NCI-H2107 treated with DMSO at 0.1 percent for 48 hours (cell line): Measurements from ENCODE around the gene MPP2.
"Not testable (repeated sequence)": the region's sequence is repeated elsewhere in the genome, so short reads cannot be mapped to it uniquely, and the experiment has no call there.

Source experiments
- DNase-seq: peaks from one replicate; lab custom pipeline; 2025; ENCODE audit not compliant: unreplicated experiment; lab: John Stamatoyannopoulos, UW

Gene MPP2

GRCh38 chr17:43905400-43905984, 1.8 kb downstream of the MPP2 start:
- no peak for DNase-seq

GRCh38 chr17:43901861-43902589, 5.3 kb downstream of the MPP2 start:
- no peak for DNase-seq

- no peak for DNase-seq
Measured at GRCh38 chr17:43900858-43901754, 6.2 kb downstream of the MPP2 start.

- DNase-seq = peak; percentile 53
Measured at GRCh38 chr17:43900183-43900857, 7.0 kb downstream of the MPP2 start.

DNA sequence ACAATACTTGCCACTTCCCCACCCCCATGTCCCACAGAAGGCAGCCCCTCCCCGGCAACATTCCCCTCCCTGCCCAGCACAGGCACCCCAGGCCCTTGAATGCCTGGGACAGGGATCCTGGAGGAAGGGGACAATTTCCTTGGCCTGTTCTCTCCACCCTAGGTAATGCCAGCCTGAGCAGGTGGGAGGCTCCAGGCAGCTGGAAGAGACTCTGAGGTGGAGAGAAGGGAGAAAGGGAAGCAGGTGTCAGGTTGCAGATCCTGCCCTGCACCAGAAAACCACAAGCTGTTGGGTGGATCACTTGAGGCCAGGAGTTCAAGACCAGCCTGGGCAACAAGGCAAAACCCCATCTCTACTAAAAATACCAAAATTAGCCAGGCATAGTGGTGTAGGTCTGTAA, 8.9 kb downstream of the MPP2 start:
- peak; percentile 25 for DNase-seq

DNA sequence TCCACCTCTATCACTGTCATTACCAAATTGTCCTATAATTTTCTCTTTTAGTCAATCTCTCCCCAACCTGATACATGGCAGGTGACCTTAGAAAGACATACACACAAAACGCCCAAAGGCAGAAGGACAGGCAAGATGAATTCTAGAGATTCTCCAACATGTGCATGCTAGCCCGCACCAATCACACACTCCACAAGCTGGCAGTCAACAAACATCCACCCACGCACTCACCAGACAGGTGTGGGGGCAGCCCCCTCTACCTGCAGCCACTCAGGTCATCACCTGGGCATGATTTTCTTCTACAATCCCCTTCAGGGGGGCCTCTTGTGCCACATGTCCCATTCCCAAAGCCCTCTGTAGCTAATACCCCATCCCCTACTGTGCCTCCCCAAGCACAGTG, 9.5 kb downstream of the MPP2 start:
- DNase-seq = no peak

- not testable (repeated sequence) for DNase-seq
Measured at GRCh38 chr17:43894494-43894893, 12.8 kb downstream of the MPP2 start.

DNA sequence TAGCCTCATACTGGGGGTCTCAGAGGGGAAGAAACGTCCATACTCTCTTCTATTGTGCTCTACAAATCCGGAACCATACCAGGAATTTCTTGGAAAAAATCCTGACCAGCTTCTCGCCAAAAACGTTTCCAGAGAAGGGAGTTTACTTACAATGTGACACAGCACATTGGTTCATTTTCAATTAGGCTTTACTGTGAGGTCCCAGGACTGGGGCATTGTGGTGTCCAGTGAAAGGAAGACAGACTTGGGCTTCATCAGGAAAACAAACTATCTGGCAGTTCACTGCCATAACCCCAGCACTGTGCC, 14.7 kb downstream of the MPP2 start:
- no peak for DNase-seq

GRCh38 chr17:43891851-43892646, 15.3 kb downstream of the MPP2 start:
- DNase-seq = no peak

DNA sequence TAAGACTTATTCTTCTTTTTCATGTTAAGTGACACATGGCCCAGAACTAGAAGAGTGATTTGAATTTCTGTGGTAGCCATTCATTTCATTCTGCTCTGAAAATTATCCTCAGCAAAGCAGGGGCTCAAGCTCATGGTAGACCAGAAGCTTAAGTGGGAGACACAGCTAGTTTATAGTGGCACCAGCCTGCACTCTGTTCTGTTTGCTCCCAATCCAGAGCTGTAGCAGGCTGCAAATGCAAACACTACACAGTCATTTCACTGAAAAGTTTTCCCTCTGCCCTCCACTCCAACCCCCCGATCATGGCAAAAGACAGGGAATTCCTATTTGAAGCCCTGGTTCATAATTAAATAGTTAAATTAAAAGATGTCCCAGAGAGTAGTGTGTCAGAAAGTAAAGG, 17.1 kb downstream of the MPP2 start:
- DNase-seq = no peak

DNA sequence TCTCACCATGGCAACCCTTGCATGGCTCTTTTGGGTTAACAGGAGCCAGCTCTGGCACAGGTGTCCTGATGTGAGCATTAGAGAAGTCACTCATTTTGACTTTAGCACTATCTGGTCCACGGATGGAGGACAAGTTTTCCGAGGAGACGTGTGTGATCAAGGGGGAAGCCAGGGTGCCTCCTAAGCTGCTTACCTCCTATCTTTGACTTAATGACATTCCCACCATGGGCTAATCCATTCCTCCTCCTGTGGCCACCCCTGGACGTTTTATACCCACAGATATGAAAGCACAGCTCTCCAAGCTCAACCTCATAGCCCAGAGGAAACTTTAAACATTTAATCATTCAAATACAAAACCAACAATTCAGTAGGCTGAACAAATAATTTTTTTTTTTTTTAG, 18.8 kb downstream of the MPP2 start:
- DNase-seq = no peak

DNA sequence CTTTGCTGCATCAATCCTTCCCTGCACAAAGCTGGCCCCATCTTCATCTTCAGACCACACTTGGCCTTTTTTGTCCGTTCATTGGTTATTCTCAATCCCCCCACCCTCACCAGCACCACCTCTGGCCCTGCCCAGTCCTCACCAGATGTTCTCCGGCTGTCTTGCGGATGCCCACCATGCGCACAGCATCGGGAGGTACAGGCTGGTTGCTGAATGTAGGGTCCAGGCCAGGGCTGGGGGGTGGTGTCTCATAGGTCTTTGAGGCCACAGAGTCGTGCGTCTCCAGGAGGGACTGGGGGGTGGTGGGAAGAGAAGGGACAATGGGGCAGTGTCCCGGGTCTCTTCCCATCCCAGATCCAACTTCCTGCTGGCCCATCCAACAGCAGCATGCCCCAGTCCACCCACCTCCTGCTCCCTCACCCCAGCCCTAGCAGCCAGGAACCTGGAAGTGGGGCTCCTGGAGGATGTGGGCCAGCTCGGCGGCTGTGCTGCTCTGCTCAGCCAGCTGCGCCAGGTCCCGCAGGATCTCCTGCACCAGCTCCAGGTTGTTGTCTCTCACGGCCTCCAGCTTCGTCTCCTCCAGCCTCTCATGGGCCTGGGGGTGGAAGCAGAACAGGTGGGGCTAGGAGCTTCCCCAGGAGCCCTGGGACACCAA, 24.4 kb downstream of the MPP2 start:
- DNase-seq = no peak

DNA sequence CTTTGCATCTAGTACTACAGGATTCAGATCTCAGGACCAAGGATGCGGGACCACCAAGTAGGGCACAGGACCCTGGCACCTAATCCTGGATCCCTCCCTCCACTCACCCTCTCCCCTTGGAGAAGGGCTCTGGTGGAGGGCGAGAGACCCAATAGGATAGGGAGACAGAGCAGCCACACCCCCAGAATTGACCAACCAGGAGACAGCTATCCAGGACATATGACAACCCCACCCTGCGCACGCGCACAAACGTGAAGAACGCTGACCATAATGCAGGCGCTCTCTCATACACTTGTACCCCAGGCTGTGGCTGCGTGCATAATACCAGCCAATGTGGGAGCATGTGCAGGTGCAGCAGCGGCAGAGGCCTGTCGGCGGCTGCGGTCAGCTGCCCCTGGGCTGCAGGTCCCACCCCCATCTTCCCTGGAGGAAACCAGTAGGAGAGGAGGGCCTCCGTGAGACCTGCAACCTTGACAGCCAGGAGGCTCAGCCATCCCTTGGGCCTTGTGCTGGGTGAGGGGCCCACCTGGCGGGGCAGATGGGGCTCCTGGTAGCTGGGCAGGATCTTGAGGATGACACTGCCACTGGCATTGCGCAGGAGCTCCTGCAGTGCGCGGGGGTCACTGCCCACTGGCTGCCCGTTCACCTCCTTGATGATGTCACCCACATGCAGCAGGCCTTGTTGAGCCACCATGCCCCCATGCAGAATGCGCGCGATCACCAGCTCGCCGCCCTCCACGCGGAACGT, 25.4 kb downstream of the MPP2 start:
- DNase-seq = no peak

- no peak for DNase-seq
Measured at GRCh38 chr17:43881181-43881580, 26.2 kb downstream of the MPP2 start.

DNA sequence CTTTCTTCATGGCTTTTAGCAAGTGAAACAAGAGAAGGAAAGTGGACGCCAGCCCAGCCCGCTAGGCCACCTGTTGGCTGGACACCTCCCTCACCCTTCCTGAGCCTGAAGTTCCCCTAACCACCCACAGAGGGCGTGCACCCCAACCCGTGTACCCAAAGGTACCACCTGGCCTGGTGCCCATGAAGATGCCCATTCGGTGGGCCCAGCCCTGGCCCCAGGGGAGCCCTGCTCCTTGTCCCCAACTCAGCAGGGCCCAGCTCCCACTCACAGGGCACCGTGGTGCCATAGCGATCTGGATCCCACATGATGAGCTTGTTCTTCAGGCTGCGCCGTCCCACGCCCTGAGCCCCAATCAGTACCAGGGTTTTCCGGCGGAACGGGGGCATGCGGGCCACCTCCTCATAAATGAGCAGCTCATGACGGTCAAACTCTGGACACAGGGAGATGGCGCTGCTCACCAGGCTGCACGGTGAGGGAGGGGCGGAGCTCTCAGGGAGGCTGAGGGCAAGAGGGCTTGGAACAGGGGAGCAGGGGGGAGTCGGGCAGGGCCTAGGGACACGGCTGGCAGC, 26.8 kb downstream of the MPP2 start:
- peak; percentile 12 for DNase-seq

- DNase-seq = no peak
Measured at GRCh38 chr17:43879723-43880419, 27.5 kb downstream of the MPP2 start.

DNA sequence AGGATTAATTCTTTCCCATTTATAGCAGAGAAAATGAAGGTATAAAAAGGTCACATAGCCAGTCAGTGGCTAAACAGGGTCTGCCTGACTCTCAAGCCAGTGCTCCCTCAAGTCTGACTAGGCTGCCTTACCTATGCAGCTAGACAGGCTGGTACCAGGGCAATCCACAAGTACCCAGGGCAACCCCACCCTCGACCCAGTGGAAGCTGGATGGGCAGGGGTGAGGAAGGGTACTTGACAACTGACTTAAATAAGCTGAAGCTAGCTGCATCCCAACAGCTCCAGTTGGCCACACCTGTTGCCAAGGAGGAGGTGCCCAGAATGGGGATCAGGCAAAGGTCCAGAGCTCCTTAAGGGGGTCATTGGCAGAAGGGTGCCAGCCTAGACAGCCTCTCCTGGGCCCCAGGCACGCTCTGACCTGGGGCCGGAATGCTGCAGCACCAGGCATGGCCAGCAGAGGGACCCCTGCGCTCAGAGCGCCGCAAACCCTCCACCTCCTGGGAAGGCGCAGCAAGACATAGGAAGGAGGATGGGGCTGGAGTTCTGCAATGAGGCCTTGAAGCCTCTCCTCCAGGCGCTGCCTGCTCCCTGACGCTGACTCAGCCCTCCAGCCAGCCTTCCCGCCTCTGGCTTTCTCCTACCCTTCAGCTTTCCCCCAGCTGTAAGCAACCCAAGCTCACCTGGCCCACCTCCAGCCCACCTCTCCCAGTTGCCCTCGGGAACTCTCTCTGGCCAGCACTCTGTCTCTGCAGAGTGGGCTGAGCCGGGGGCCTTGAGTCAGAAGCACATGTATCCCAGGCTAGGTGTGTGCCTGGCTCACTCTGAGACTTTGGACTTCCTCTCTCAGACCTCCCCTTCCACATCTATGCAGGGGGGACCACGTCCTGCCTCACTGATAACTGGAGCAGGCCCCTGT, 28.8 kb downstream of the MPP2 start:
- no peak for DNase-seq
